Activated CD4-positive, alpha-beta T cell treated with anti-CD3 and anti-CD28 coated beads, Interleukin-2, amount 50 U/mL, for 24 hours (primary cell): ENCODE measurements around the gene MTFR1L.

ENCODE experiments used
- DNase-seq, 2 donors: peaks; one replicate each; pipeline ENCODE4 v3.0.0-alpha.2; 2020; ENCODE audit warnings: low read depth in 1 of 2, low spot score in 1 of 2

MTFR1L gene

GRCh38 chr1:25861316-25862286 lies 41.8 kb downstream of the MTFR1L start:
- no peak for DNase-seq

- no peak for DNase-seq
Observed at GRCh38 chr1:25862785-25863485, 43.2 kb downstream of the MTFR1L start.

GRCh38 chr1:25863486-25864262 lies 43.9 kb downstream of the MTFR1L start:
- DNase-seq, result no peak

GRCh38 chr1:25864434-25864833 lies 44.7 kb downstream of the MTFR1L start:
- DNase-seq, result no peak

GRCh38 chr1:25866288-25866687 lies 46.5 kb downstream of the MTFR1L start:
- DNase-seq, result no peak

- no peak for DNase-seq
Observed at GRCh38 chr1:25867210-25867991, 47.6 kb downstream of the MTFR1L start.

GRCh38 chr1:25869909-25870606 lies 50.3 kb downstream of the MTFR1L start:
- no peak for DNase-seq

- no peak for DNase-seq
Observed at GRCh38 chr1:25870614-25871013, 50.9 kb downstream of the MTFR1L start.

- DNase-seq, result no peak
Observed at GRCh38 chr1:25871086-25871703, 51.4 kb downstream of the MTFR1L start.

- no peak for DNase-seq
Observed at GRCh38 chr1:25871704-25872494, 52.1 kb downstream of the MTFR1L start.

GRCh38 chr1:25872713-25873112 lies 53.0 kb downstream of the MTFR1L start:
- no peak for DNase-seq

GRCh38 chr1:25873120-25873519 lies 53.4 kb downstream of the MTFR1L start:
- no peak for DNase-seq

GRCh38 chr1:25874209-25874608 lies 54.5 kb downstream of the MTFR1L start:
- no peak for DNase-seq

- DNase-seq, result no peak
Observed at GRCh38 chr1:25874635-25875153, 54.9 kb downstream of the MTFR1L start.

GRCh38 chr1:25875154-25875855 lies 55.6 kb downstream of the MTFR1L start, which contains the start of gene PAQR7:
TSS of gene PAQR7 (minus strand) at chr1:25875708. CDS start at chr1:25863839, 11,869 bp downstream.
- DNase-seq, result peak; percentile 21 to 28

GRCh38 chr1:25875856-25876692 lies 56.3 kb downstream of the MTFR1L start:
- no peak for DNase-seq

GRCh38 chr1:25876693-25877077 lies 56.9 kb downstream of the MTFR1L start:
- no peak for DNase-seq
